ENCODE data around the gene RBM15.

GRCh38 chr1:110370827-110371226 lies 31.6 kb downstream of the RBM15 start:
- TF ChIP-seq CTCF (IDR thresholded peaks at IDR 0.05) (no peak), POLR2A (IDR thresholded peaks at IDR 0.05) (no peak)
